ENCODE results near the gene TMEM87A.

TMEM87A gene

DNA sequence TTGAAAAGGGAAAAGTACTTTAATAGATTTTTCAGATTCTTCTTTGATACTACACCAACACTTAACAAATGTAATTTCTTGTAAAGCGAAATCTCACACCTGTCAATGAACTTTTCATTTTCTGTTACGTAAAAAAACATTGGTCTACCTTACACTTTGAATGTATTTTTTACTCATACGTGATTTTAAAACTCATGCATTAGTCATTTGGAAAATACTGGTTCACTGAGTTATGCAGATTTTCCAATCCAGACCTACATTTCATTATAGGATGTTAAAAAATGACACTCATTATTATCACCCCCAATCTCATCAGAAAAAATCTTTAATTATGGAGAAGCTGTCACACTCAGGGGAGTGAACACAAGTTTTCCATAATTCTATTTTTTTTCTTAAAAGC is 79.8 kb downstream of the TMEM87A start:
- H3K4me1 ChIP-seq (ENCODE audit: control insufficient read depth in 2 of 2, insufficient read depth in 2 of 2, low read length in 2 of 2), result no peaks in the 10 kb centered on the region
- H3K36me3 ChIP-seq (ENCODE audit: control insufficient read depth in 2 of 2, insufficient read depth in 2 of 2, low read length in 2 of 2), result peaks cover 37 to 45% of the 10 kb centered on the region in 2 donors
- no peak overlapping the region for H3K4me3 ChIP-seq (ENCODE audit: low read length in 2 of 2)

DNA sequence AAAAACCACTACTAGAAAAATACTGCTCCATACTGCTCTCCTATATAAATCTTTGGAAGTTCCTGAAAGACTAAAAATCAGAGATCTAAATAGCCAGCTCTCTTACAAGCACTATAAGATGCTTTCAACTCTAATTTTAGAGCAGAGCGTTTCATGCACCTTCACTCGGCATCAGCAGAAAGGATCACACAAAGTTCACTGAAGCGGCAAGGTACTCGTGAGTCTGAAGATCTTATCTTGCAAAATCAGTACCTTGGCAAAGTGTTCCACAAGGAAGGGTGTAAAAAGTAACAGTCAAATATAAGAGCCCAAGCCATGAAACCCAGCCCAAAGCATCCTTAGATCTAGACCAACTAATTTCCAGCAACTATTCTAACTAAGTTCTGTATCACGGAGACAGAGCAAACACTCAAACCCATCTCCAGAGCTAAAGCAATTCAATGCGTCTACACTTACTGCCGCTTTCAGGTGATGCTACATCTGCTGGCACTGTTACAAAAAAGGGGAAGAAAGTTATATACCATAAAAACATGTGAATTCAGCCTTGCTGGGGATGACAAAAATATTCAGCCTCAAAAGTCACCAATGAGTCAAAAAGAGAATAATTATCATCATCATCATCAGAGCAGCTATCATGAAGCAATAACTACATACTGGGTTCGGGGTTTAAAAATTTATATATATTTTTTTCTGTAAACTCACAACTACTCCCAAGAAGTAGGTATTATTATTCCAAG is 81.5 kb downstream of the TMEM87A start:
- H3K9ac ChIP-seq (ENCODE audit: low read depth in 1 of 2, low read length in 2 of 2), result no peak overlapping the region
- peaks cover 43 to 48% of the 10 kb centered on the region in 2 donors for H3K36me3 ChIP-seq (ENCODE audit: control insufficient read depth in 2 of 2, insufficient read depth in 2 of 2, low read length in 2 of 2)
- no peak overlapping the region for H3K4me3 ChIP-seq (ENCODE audit: low read length in 2 of 2)
- H3K27ac ChIP-seq (ENCODE audit: low read depth in 2 of 2, low read length in 2 of 2), result no peak overlapping the region
- no peaks in the 10 kb centered on the region for H3K9me3 ChIP-seq (ENCODE audit: control insufficient read depth in 2 of 2, low read length in 2 of 2)
- no peaks in the 10 kb centered on the region for H3K4me1 ChIP-seq (ENCODE audit: control insufficient read depth in 2 of 2, insufficient read depth in 2 of 2, low read length in 2 of 2)
- H3K27me3 ChIP-seq (ENCODE audit: control insufficient read depth in 2 of 2, insufficient read depth in 2 of 2, low read length in 2 of 2), result no peaks in the 10 kb centered on the region

More for the DNA sequence above, 79.8 kb downstream of the TMEM87A start:
- Histone ChIP-seq H3K27ac (ENCODE audit: low read depth in 2 of 2, low read length in 2 of 2) (no peak overlapping the region), H3K27me3 (ENCODE audit: control insufficient read depth in 2 of 2, insufficient read depth in 2 of 2, low read length in 2 of 2) (no peaks in the 10 kb centered on the region), H3K9me3 (ENCODE audit: control insufficient read depth in 2 of 2, low read length in 2 of 2) (no peaks in the 10 kb centered on the region), H3K9ac (ENCODE audit: low read depth in 1 of 2, low read length in 2 of 2) (no peak overlapping the region)

DNA sequence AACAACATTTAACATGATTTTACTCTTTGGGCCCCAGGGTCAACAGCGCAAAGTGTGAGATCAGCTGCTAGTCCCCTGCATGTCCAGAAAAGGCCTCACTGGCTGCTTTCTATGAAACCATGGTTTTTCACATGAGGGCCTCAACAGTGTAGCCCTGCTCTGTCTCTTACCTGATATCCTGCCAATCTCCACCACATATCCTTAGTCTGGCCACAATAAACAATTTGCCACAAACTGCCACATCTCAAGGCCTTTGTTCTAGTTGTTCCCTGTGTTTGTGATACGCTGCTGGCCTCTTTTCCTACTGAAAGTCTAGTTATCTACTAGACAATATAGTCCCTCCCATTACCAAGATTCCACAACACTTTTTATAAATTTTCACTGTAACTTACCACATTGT is 82.9 kb downstream of the TMEM87A start:
- Histone ChIP-seq H3K27ac (ENCODE audit: low read depth in 2 of 2, low read length in 2 of 2) (no peak overlapping the region), H3K27me3 (ENCODE audit: control insufficient read depth in 2 of 2, insufficient read depth in 2 of 2, low read length in 2 of 2) (no peaks in the 10 kb centered on the region), H3K4me3 (ENCODE audit: low read length in 2 of 2) (no peak overlapping the region), H3K9ac (ENCODE audit: low read depth in 1 of 2, low read length in 2 of 2) (no peak overlapping the region), H3K4me1 (ENCODE audit: control insufficient read depth in 2 of 2, insufficient read depth in 2 of 2, low read length in 2 of 2) (no peaks in the 10 kb centered on the region), H3K36me3 (ENCODE audit: control insufficient read depth in 2 of 2, insufficient read depth in 2 of 2, low read length in 2 of 2) (peaks cover 57 to 59% of the 10 kb centered on the region in 2 donors), H3K9me3 (ENCODE audit: control insufficient read depth in 2 of 2, low read length in 2 of 2) (no peaks in the 10 kb centered on the region)

DNA sequence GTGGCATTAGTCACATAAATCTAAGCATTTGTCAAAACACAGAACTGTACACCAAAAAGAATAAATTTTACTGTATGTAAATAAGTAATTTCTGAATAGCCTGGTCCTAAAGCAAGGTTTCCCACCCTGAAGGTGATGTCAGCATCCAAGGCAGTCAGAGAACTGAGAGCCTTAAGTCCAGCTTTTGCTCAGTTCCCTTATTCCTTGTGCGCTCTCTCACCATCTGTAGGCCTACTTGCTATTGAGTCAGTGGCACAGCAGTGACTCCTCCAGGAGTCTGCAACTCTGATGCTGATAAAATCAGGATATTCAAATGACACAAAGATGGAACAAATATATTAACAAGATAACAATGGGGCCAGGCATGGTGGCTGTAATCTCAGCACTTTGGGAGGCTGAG is 87.4 kb downstream of the TMEM87A start:
- Histone ChIP-seq H3K27ac (ENCODE audit: low read depth in 2 of 2, low read length in 2 of 2) (no peak overlapping the region), H3K9me3 (ENCODE audit: control insufficient read depth in 2 of 2, low read length in 2 of 2) (no peaks in the 10 kb centered on the region), H3K4me3 (ENCODE audit: low read length in 2 of 2) (no peak overlapping the region), H3K9ac (ENCODE audit: low read depth in 1 of 2, low read length in 2 of 2) (no peak overlapping the region), H3K27me3 (ENCODE audit: control insufficient read depth in 2 of 2, insufficient read depth in 2 of 2, low read length in 2 of 2) (no peaks in the 10 kb centered on the region), H3K36me3 (ENCODE audit: control insufficient read depth in 2 of 2, insufficient read depth in 2 of 2, low read length in 2 of 2) (peaks cover 66 to 79% of the 10 kb centered on the region in 2 donors), H3K4me1 (ENCODE audit: control insufficient read depth in 2 of 2, insufficient read depth in 2 of 2, low read length in 2 of 2) (no peaks in the 10 kb centered on the region)

GRCh38 chr15:42184736-42185135 is 88.5 kb downstream of the TMEM87A start:
- Histone ChIP-seq H3K9ac (ENCODE audit: low read depth in 1 of 2, low read length in 2 of 2) (no peak overlapping the region), H3K4me3 (ENCODE audit: low read length in 2 of 2) (no peak overlapping the region), H3K36me3 (ENCODE audit: control insufficient read depth in 2 of 2, insufficient read depth in 2 of 2, low read length in 2 of 2) (peaks cover 63 to 80% of the 10 kb centered on the region in 2 donors), H3K9me3 (ENCODE audit: control insufficient read depth in 2 of 2, low read length in 2 of 2) (no peaks in the 10 kb centered on the region), H3K4me1 (ENCODE audit: control insufficient read depth in 2 of 2, insufficient read depth in 2 of 2, low read length in 2 of 2) (no peaks in the 10 kb centered on the region), H3K27me3 (ENCODE audit: control insufficient read depth in 2 of 2, insufficient read depth in 2 of 2, low read length in 2 of 2) (no peaks in the 10 kb centered on the region), H3K27ac (ENCODE audit: low read depth in 2 of 2, low read length in 2 of 2) (no peak overlapping the region)

- H3K9me3 ChIP-seq (ENCODE audit: control insufficient read depth in 2 of 2, low read length in 2 of 2), result no peaks in the 10 kb centered on the region
- no peak overlapping the region for H3K9ac ChIP-seq (ENCODE audit: low read depth in 1 of 2, low read length in 2 of 2)
- H3K4me3 ChIP-seq (ENCODE audit: low read length in 2 of 2), result no peak overlapping the region
- no peaks in the 10 kb centered on the region for H3K4me1 ChIP-seq (ENCODE audit: control insufficient read depth in 2 of 2, insufficient read depth in 2 of 2, low read length in 2 of 2)
- H3K27ac ChIP-seq (ENCODE audit: low read depth in 2 of 2, low read length in 2 of 2), result no peak overlapping the region
- no peaks in the 10 kb centered on the region for H3K27me3 ChIP-seq (ENCODE audit: control insufficient read depth in 2 of 2, insufficient read depth in 2 of 2, low read length in 2 of 2)
- H3K36me3 ChIP-seq (ENCODE audit: control insufficient read depth in 2 of 2, insufficient read depth in 2 of 2, low read length in 2 of 2), result peaks cover 63 to 82% of the 10 kb centered on the region in 2 donors
Measured at GRCh38 chr15:42184296-42184695, 88.9 kb downstream of the TMEM87A start.

- Histone ChIP-seq H3K4me3 (ENCODE audit: low read length in 2 of 2) (no peak overlapping the region), H3K9ac (ENCODE audit: low read depth in 1 of 2, low read length in 2 of 2) (no peak overlapping the region), H3K36me3 (ENCODE audit: control insufficient read depth in 2 of 2, insufficient read depth in 2 of 2, low read length in 2 of 2) (peaks cover 62 to 83% of the 10 kb centered on the region in 2 donors), H3K4me1 (ENCODE audit: control insufficient read depth in 2 of 2, insufficient read depth in 2 of 2, low read length in 2 of 2) (no peaks in the 10 kb centered on the region), H3K27ac (ENCODE audit: low read depth in 2 of 2, low read length in 2 of 2) (no peak overlapping the region), H3K27me3 (ENCODE audit: control insufficient read depth in 2 of 2, insufficient read depth in 2 of 2, low read length in 2 of 2) (no peaks in the 10 kb centered on the region), H3K9me3 (ENCODE audit: control insufficient read depth in 2 of 2, low read length in 2 of 2) (no peaks in the 10 kb centered on the region)
Measured at GRCh38 chr15:42182961-42183360, 90.3 kb downstream of the TMEM87A start.

- H3K9me3 ChIP-seq (ENCODE audit: control insufficient read depth in 2 of 2, low read length in 2 of 2), result no peaks in the 10 kb centered on the region
- no peak overlapping the region for H3K27ac ChIP-seq (ENCODE audit: low read depth in 2 of 2, low read length in 2 of 2)
- peaks cover 57 to 81% of the 10 kb centered on the region in 2 donors for H3K36me3 ChIP-seq (ENCODE audit: control insufficient read depth in 2 of 2, insufficient read depth in 2 of 2, low read length in 2 of 2)
- no peak overlapping the region for H3K9ac ChIP-seq (ENCODE audit: low read depth in 1 of 2, low read length in 2 of 2)
- H3K4me3 ChIP-seq (ENCODE audit: low read length in 2 of 2), result no peak overlapping the region
- H3K27me3 ChIP-seq (ENCODE audit: control insufficient read depth in 2 of 2, insufficient read depth in 2 of 2, low read length in 2 of 2), result no peaks in the 10 kb centered on the region
- H3K4me1 ChIP-seq (ENCODE audit: control insufficient read depth in 2 of 2, insufficient read depth in 2 of 2, low read length in 2 of 2), result no peaks in the 10 kb centered on the region
Measured at GRCh38 chr15:42182328-42182886, 90.8 kb downstream of the TMEM87A start.

DNA sequence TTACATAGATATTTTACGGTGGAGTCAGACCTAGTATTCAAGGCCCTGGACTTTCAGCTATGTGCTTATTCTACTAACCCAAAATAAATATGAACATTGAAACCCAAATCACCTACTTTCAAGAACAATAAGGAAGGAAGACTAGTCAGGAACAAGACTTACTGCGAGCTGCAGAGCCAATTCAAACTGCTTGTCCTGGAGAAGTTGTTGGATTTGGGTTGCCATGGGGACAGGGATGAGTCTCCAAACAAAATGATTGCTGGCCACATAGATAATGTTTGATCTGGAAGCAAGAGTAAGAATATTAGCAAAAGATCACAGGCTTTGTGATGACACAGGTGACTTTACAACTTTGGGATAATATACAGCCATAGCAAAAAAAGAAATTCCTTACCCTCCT is 95.2 kb downstream of the TMEM87A start:
- Histone ChIP-seq H3K27me3 (ENCODE audit: control insufficient read depth in 2 of 2, insufficient read depth in 2 of 2, low read length in 2 of 2) (no peaks in the 10 kb centered on the region), H3K9me3 (ENCODE audit: control insufficient read depth in 2 of 2, low read length in 2 of 2) (no peaks in the 10 kb centered on the region), H3K36me3 (ENCODE audit: control insufficient read depth in 2 of 2, insufficient read depth in 2 of 2, low read length in 2 of 2) (peaks cover 49 to 62% of the 10 kb centered on the region in 2 donors), H3K27ac (ENCODE audit: low read depth in 2 of 2, low read length in 2 of 2) (no peak overlapping the region), H3K4me1 (ENCODE audit: control insufficient read depth in 2 of 2, insufficient read depth in 2 of 2, low read length in 2 of 2) (no peaks in the 10 kb centered on the region), H3K4me3 (ENCODE audit: low read length in 2 of 2) (no peak overlapping the region), H3K9ac (ENCODE audit: low read depth in 1 of 2, low read length in 2 of 2) (no peak overlapping the region)

GRCh38 chr15:42175671-42176070 is 97.6 kb downstream of the TMEM87A start:
- H3K9ac ChIP-seq (ENCODE audit: low read depth in 1 of 2, low read length in 2 of 2), result no peak overlapping the region
- no peaks in the 10 kb centered on the region for H3K4me1 ChIP-seq (ENCODE audit: control insufficient read depth in 2 of 2, insufficient read depth in 2 of 2, low read length in 2 of 2)
- H3K36me3 ChIP-seq (ENCODE audit: control insufficient read depth in 2 of 2, insufficient read depth in 2 of 2, low read length in 2 of 2), result peaks cover 63 to 65% of the 10 kb centered on the region in 2 donors
- no peak overlapping the region for H3K4me3 ChIP-seq (ENCODE audit: low read length in 2 of 2)
- no peak overlapping the region for H3K27ac ChIP-seq (ENCODE audit: low read depth in 2 of 2, low read length in 2 of 2)
- H3K27me3 ChIP-seq (ENCODE audit: control insufficient read depth in 2 of 2, insufficient read depth in 2 of 2, low read length in 2 of 2), result no peaks in the 10 kb centered on the region
- no peaks in the 10 kb centered on the region for H3K9me3 ChIP-seq (ENCODE audit: control insufficient read depth in 2 of 2, low read length in 2 of 2)
